Naive B cell (primary cell): Measurements from ENCODE around the gene TRIM9. TPM values are rescaled to one million over a fixed set of nuclear protein-coding genes. Genes with fewer than 3 reads are reported as not detected.

Source experiments
- ATAC-seq, 2 donors: fragments of 150-1000 bp; cut with Tn5 transposase; 2 replicates each; pipeline ENCODE4 v1.10.0; 2021; ENCODE audit warnings: low read depth in 2 of 2, mild to moderate bottlenecking in 2 of 2, moderate library complexity in 2 of 2
- DNase-seq: peaks from one replicate; pipeline ENCODE4 v3.0.0; 2022
- H3K27ac Mint-ChIP-seq, 6 donors: one replicate each; pipeline ENCODE4 v1.8.0; 2020 to 2022; ENCODE audit warnings: mild to moderate bottlenecking in 6 of 6, mixed read lengths in 6 of 6, moderate library complexity in 5 of 6, inconsistent platforms in 2 of 6
- H3K27me3 Mint-ChIP-seq, 3 donors: one replicate each; pipeline ENCODE4 v1.8.0; 2021 to 2022; ENCODE audit warnings: mixed read lengths in 3 of 3, mild to moderate bottlenecking in 1 of 3
- H3K36me3 Mint-ChIP-seq, 2 donors: one replicate each; pipeline ENCODE4 v1.8.0; 2020 to 2022; ENCODE audit warnings: mixed read lengths in 2 of 2, inconsistent platforms in 1 of 2, mild to moderate bottlenecking in 1 of 2
- H3K4me1 Mint-ChIP-seq, 3 donors: one replicate each; pipeline ENCODE4 v1.8.0; 2020 to 2022; ENCODE audit warnings: mixed read lengths in 3 of 3, inconsistent platforms in 1 of 3, mild to moderate bottlenecking in 1 of 3, moderate library complexity in 1 of 3
- H3K4me3 Mint-ChIP-seq, 8 donors: one replicate each; pipeline ENCODE4 v1.8.0; 2020 to 2022; ENCODE audit warnings: mild to moderate bottlenecking in 8 of 8, mixed read lengths in 8 of 8, moderate library complexity in 8 of 8, inconsistent platforms in 2 of 8
- H3K9me3 Mint-ChIP-seq, 7 donors: one replicate each; pipeline ENCODE4 v1.8.0; 2020 to 2022; ENCODE audit warnings: mixed read lengths in 7 of 7, mild to moderate bottlenecking in 5 of 7, inconsistent platforms in 2 of 7, moderate library complexity in 1 of 7
- polyA plus RNA-seq, 6 donors: library from polyadenylated mRNA; unstranded; fragments of 300-500 nt; fragmentation: Illumina TruSeq; gene quantifications; one replicate each; pipeline ENCODE4 v1.2.3, GENCODE V29; 2021; ENCODE audit warnings: low read depth in 6 of 6

The TRIM9 gene
- polyA plus RNA-seq, 6 donors from 2014 or later = 0.15 to 0.21 (median 0.16) TPM; not detected in 3

GRCh38 chr14:50937800-50938199 is 157.1 kb downstream of the TRIM9 start:
- DNase-seq = no peak
- Mint-ChIP-seq H3K27ac (no peak overlapping the region), H3K9me3 (no peaks in the 10 kb centered on the region), H3K27me3 (peaks cover 17 to 32% (median 30%) of the 10 kb centered on the region in 3 donors), H3K36me3 (peaks cover 0 to 11% of the 10 kb centered on the region in 2 donors), H3K4me3 (no peak overlapping the region), H3K4me1 (peaks cover 0 to 2% (median 0%) of the 10 kb centered on the region in 3 donors)
- ATAC-seq = no peak

- Mint-ChIP-seq H3K36me3 (peaks cover 0 to 11% of the 10 kb centered on the region in 2 donors), H3K9me3 (no peaks in the 10 kb centered on the region), H3K4me1 (peaks cover 0 to 2% (median 0%) of the 10 kb centered on the region in 3 donors), H3K27me3 (peaks cover 17 to 31% (median 30%) of the 10 kb centered on the region in 3 donors), H3K4me3 (no peak overlapping the region), H3K27ac (no peak overlapping the region)
- ATAC-seq (no peak), DNase-seq (no peak)
These were observed 157.6 kb downstream of the TRIM9 start for GRCh38 chr14:50937325-50937724.

- ATAC-seq = no peak
- Mint-ChIP-seq H3K4me1 (peaks cover 0 to 2% (median 0%) of the 10 kb centered on the region in 3 donors), H3K27ac (no peak overlapping the region), H3K4me3 (no peak overlapping the region), H3K27me3 (peaks cover 14 to 30% (median 28%) of the 10 kb centered on the region in 3 donors), H3K36me3 (peaks cover 0 to 8% of the 10 kb centered on the region in 2 donors), H3K9me3 (no peaks in the 10 kb centered on the region)
- no peak for DNase-seq
These were observed 158.0 kb downstream of the TRIM9 start for GRCh38 chr14:50936882-50937281.

GRCh38 chr14:50936016-50936340 is 158.9 kb downstream of the TRIM9 start:
- DNase-seq (no peak), ATAC-seq (no peak)
- peaks cover 0 to 2% (median 0%) of the 10 kb centered on the region in 3 donors for H3K4me1 Mint-ChIP-seq
- no peaks in the 10 kb centered on the region for H3K9me3 Mint-ChIP-seq
- no peak overlapping the region for H3K27ac Mint-ChIP-seq
- peaks cover 5 to 26% (median 25%) of the 10 kb centered on the region in 3 donors for H3K27me3 Mint-ChIP-seq
- peaks cover 0 to 2% of the 10 kb centered on the region in 2 donors for H3K36me3 Mint-ChIP-seq
- H3K4me3 Mint-ChIP-seq = no peak overlapping the region

GRCh38 chr14:50935126-50936015 is 159.5 kb downstream of the TRIM9 start:
- no peak for ATAC-seq
- Mint-ChIP-seq H3K4me1 (peaks cover 0 to 2% (median 0%) of the 10 kb centered on the region in 3 donors), H3K27ac (no peak overlapping the region), H3K27me3 (peaks cover 0 to 22% (median 22%) of the 10 kb centered on the region in 3 donors), H3K36me3 (no peaks in the 10 kb centered on the region), H3K9me3 (no peaks in the 10 kb centered on the region), H3K4me3 (no peak overlapping the region)
- no peak for DNase-seq

GRCh38 chr14:50932592-50933495 is 162.1 kb downstream of the TRIM9 start:
- DNase-seq = no peak
- Mint-ChIP-seq H3K9me3 (no peaks in the 10 kb centered on the region), H3K4me3 (no peak overlapping the region), H3K27me3 (peaks cover 0 to 10% (median 9%) of the 10 kb centered on the region in 3 donors), H3K36me3 (no peaks in the 10 kb centered on the region), H3K27ac (no peak overlapping the region), H3K4me1 (peaks cover 0 to 2% (median 0%) of the 10 kb centered on the region in 3 donors)
- no peak for ATAC-seq

GRCh38 chr14:50932156-50932555 is 162.7 kb downstream of the TRIM9 start:
- no peak for ATAC-seq

GRCh38 chr14:50931559-50931958 is 163.3 kb downstream of the TRIM9 start:
- Mint-ChIP-seq H3K4me1 (no peaks in the 10 kb centered on the region), H3K27me3 (peaks cover 0 to 9% (median 6%) of the 10 kb centered on the region in 3 donors), H3K36me3 (no peaks in the 10 kb centered on the region), H3K4me3 (no peak overlapping the region), H3K27ac (no peak overlapping the region), H3K9me3 (no peaks in the 10 kb centered on the region)
- DNase-seq (no peak), ATAC-seq (no peak)

More at GRCh38 chr14:50932156-50932555, 162.7 kb downstream of the TRIM9 start:
- no peak overlapping the region for H3K4me3 Mint-ChIP-seq
- H3K27me3 Mint-ChIP-seq = peaks cover 0 to 9% (median 6%) of the 10 kb centered on the region in 3 donors
- peaks cover 0 to 2% (median 0%) of the 10 kb centered on the region in 3 donors for H3K4me1 Mint-ChIP-seq
- H3K36me3 Mint-ChIP-seq = no peaks in the 10 kb centered on the region
- H3K9me3 Mint-ChIP-seq = no peaks in the 10 kb centered on the region
- no peak for DNase-seq
- no peak overlapping the region for H3K27ac Mint-ChIP-seq

GRCh38 chr14:50929506-50929905 is 165.4 kb downstream of the TRIM9 start:
- DNase-seq (no peak), ATAC-seq (no peak)
- no peaks in the 10 kb centered on the region for H3K36me3 Mint-ChIP-seq
- no peaks in the 10 kb centered on the region for H3K9me3 Mint-ChIP-seq
- no peaks in the 10 kb centered on the region for H3K4me1 Mint-ChIP-seq
- peaks cover 0 to 9% (median 9%) of the 10 kb centered on the region in 3 donors for H3K27me3 Mint-ChIP-seq
- no peak overlapping the region for H3K4me3 Mint-ChIP-seq
- no peak overlapping the region for H3K27ac Mint-ChIP-seq

GRCh38 chr14:50928002-50928635 is 166.8 kb downstream of the TRIM9 start:
- Mint-ChIP-seq H3K4me1 (no peaks in the 10 kb centered on the region), H3K9me3 (no peaks in the 10 kb centered on the region), H3K27me3 (peaks cover 0 to 9% (median 8%) of the 10 kb centered on the region in 3 donors), H3K36me3 (no peaks in the 10 kb centered on the region), H3K27ac (no peak overlapping the region), H3K4me3 (no peak overlapping the region)
- DNase-seq (no peak), ATAC-seq (no peak)

GRCh38 chr14:50926851-50927386 is 168.0 kb downstream of the TRIM9 start:
- ATAC-seq (no peak), DNase-seq (no peak)
- H3K27me3 Mint-ChIP-seq = peaks cover 0 to 9% (median 9%) of the 10 kb centered on the region in 3 donors
- H3K4me1 Mint-ChIP-seq = no peaks in the 10 kb centered on the region
- H3K4me3 Mint-ChIP-seq = no peak overlapping the region
- no peaks in the 10 kb centered on the region for H3K9me3 Mint-ChIP-seq
- no peaks in the 10 kb centered on the region for H3K36me3 Mint-ChIP-seq
- H3K27ac Mint-ChIP-seq = peak overlapping the region in 2 of 6 donors; percentile 74 to 83
